ENCODE results near the gene C18orf32. TPM values are rescaled to one million over a fixed set of nuclear protein-coding genes. Genes with fewer than 3 reads are reported as not detected.

C18orf32 gene
- total and polyA plus RNA-seq, 10 of the 15 experiments (the other 5 are each of a cell fraction or from before 2014, with no cell fraction given) = 11.5 to 67.0 (median 32.9) TPM

- no peak for TF ChIP-seq PRDM15 (CRISPR knock-in tag; IDR thresholded peaks at IDR 0.05)
- peak; percentile 99 for TF ChIP-seq CBFB (IDR thresholded peaks at IDR 0.05; ENCODE audit: low read depth)
- peak; percentile 89 for TF ChIP-seq NBN (IDR thresholded peaks at IDR 0.05)
- TF ChIP-seq RELB (IDR thresholded peaks at IDR 0.05; ENCODE audit: low read depth) = peak; percentile 77; the same call in 1 of the 2 replicates
- TF ChIP-seq E2F8 (IDR thresholded peaks at IDR 0.05; ENCODE audit: low read depth, partially characterized antibody) = no peak
- peak; percentile 30 for TF ChIP-seq SIX5 (IDR thresholded peaks at IDR 0.05; ENCODE audit: low read depth, low read length, severe bottlenecking)
- no peak for TF ChIP-seq ZSCAN29 (IDR thresholded peaks at IDR 0.05)
- no peak for TF ChIP-seq NR2C1 (IDR thresholded peaks at IDR 0.05)
- no peak for TF ChIP-seq NRF1 (conservative IDR thresholded peaks at IDR 0.05; ENCODE audit: low read depth, low read length)
- TF ChIP-seq CEBPB (IDR thresholded peaks at IDR 0.05; ENCODE audit: borderline replicate concordance in 1 of 2, low read depth in 2 of 2, low read length in 2 of 2) = no peak
- peak; percentile 66 for TF ChIP-seq RELA (IDR thresholded peaks at IDR 0.05; ENCODE audit: borderline replicate concordance, partially characterized antibody)
- TF ChIP-seq HDGF (IDR thresholded peaks at IDR 0.05) = peak; percentile 36; the same call in 1 of the 2 replicates
- no peak for TF ChIP-seq SREBF2 (IDR thresholded peaks at IDR 0.05; ENCODE audit: low read length)
- TF ChIP-seq MXI1 (IDR thresholded peaks at IDR 0.05; ENCODE audit: low read depth, low read length) = peak; percentile 96
- TF ChIP-seq, protein P1, sequence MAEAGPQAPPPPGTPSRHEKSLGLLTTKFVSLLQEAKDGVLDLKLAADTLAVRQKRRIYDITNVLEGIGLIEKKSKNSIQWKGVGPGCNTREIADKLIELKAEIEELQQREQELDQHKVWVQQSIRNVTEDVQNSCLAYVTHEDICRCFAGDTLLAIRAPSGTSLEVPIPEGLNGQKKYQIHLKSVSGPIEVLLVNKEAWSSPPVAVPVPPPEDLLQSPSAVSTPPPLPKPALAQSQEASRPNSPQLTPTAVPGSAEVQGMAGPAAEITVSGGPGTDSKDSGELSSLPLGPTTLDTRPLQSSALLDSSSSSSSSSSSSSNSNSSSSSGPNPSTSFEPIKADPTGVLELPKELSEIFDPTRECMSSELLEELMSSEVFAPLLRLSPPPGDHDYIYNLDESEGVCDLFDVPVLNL (IDR thresholded peaks at IDR 0.05; ENCODE audit: low read depth, low read length) = no peak
- TF ChIP-seq NR2F1 (conservative IDR thresholded peaks at IDR 0.05) = peak; percentile 52
- no peak for TF ChIP-seq ZNF217 (IDR thresholded peaks at IDR 0.05)
- TF ChIP-seq, protein P2, sequence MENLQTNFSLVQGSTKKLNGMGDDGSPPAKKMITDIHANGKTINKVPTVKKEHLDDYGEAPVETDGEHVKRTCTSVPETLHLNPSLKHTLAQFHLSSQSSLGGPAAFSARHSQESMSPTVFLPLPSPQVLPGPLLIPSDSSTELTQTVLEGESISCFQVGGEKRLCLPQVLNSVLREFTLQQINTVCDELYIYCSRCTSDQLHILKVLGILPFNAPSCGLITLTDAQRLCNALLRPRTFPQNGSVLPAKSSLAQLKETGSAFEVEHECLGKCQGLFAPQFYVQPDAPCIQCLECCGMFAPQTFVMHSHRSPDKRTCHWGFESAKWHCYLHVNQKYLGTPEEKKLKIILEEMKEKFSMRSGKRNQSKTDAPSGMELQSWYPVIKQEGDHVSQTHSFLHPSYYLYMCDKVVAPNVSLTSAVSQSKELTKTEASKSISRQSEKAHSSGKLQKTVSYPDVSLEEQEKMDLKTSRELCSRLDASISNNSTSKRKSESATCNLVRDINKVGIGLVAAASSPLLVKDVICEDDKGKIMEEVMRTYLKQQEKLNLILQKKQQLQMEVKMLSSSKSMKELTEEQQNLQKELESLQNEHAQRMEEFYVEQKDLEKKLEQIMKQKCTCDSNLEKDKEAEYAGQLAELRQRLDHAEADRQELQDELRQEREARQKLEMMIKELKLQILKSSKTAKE (IDR thresholded peaks at IDR 0.05; ENCODE audit: low read depth, poor library complexity, severe bottlenecking) = no peak
These were observed 5.0 kb upstream of the C18orf32 start, which contains the start of gene RPL17 (continued) for GRCh38 chr18:49491857-49492693.

Data from GM12878 (cell line).